H9 (cell line): ENCODE data around the gene KLF13. TPM values are rescaled to one million over a fixed set of nuclear protein-coding genes. Genes with fewer than 3 reads are reported as not detected.

Experiments
- DNase-seq: peaks from one replicate; pipeline ENCODE4 v3.0.0-alpha.2; 2017
- H2AFZ ChIP-seq: one replicate; pipeline ENCODE4 v1.6.1; 2013; ENCODE audit warnings: mild to moderate bottlenecking, low read length, control low read depth, moderate library complexity
- H2AK5ac ChIP-seq: 2 replicates; pipeline ENCODE4 v1.6.1; 2013; ENCODE audit warnings: low read length, control low read depth, mixed read lengths; ENCODE audit not compliant: insufficient read length
- H2BK120ac ChIP-seq: one replicate; pipeline ENCODE4 v1.6.1; 2013; ENCODE audit warnings: low read depth, mild to moderate bottlenecking, low read length, control low read depth, inconsistent platforms; ENCODE audit not compliant: poor library complexity, severe bottlenecking
- H2BK12ac ChIP-seq: 2 replicates; pipeline ENCODE4 v1.6.1; 2013; ENCODE audit warnings: low read length, control low read depth, mixed read lengths, low read depth; ENCODE audit not compliant: insufficient read length
- H2BK15ac ChIP-seq: 2 replicates; pipeline ENCODE4 v1.6.1; 2013; ENCODE audit warnings: low read depth, low read length, control low read depth
- H2BK20ac ChIP-seq: one replicate; pipeline ENCODE4 v1.6.1; 2013; ENCODE audit warnings: low read depth, mild to moderate bottlenecking, low read length, control low read depth, inconsistent platforms; ENCODE audit not compliant: poor library complexity, severe bottlenecking
- H2BK5ac ChIP-seq: 2 replicates; pipeline ENCODE4 v1.6.1; 2013; ENCODE audit warnings: low read length, control low read depth, mixed read lengths; ENCODE audit not compliant: insufficient read length
- H3K14ac ChIP-seq: 2 replicates; pipeline ENCODE4 v1.6.1; 2013; ENCODE audit warnings: low read length, control low read depth; ENCODE audit not compliant: insufficient read depth
- H3K18ac ChIP-seq: 2 replicates; pipeline ENCODE4 v1.6.1; 2013; ENCODE audit warnings: low read depth, mild to moderate bottlenecking, mixed read lengths, low read length, control low read depth; ENCODE audit not compliant: insufficient read length
- H3K23ac ChIP-seq: 2 replicates; pipeline ENCODE4 v1.6.1; 2013; ENCODE audit warnings: low read length, control low read depth, mixed read lengths, low read depth; ENCODE audit not compliant: insufficient read length
- H3K23me2 ChIP-seq: 2 replicates; pipeline ENCODE4 v1.6.1; 2013; ENCODE audit warnings: low read depth, mild to moderate bottlenecking, mixed read lengths, low read length, control low read depth; ENCODE audit not compliant: insufficient read length, poor library complexity, severe bottlenecking
- H3K27ac ChIP-seq: 2 replicates; pipeline ENCODE4 v1.5.1; 2013; ENCODE audit warnings: low read length, control low read depth, mixed read lengths, low read depth; ENCODE audit not compliant: insufficient read length
- H3K27me3 ChIP-seq: 2 replicates; pipeline ENCODE4 v1.6.1; 2013; ENCODE audit warnings: low read length, control low read depth, inconsistent platforms; ENCODE audit not compliant: insufficient read depth
- H3K4ac ChIP-seq: 2 replicates; pipeline ENCODE4 v1.6.1; 2013; ENCODE audit warnings: low read depth, mild to moderate bottlenecking, control low read depth, inconsistent platforms, low read length, moderate library complexity
- H3K4me1 ChIP-seq: 2 replicates; pipeline ENCODE4 v1.6.1; 2013; ENCODE audit warnings: low read length, control low read depth, inconsistent platforms; ENCODE audit not compliant: insufficient read depth
- H3K4me2 ChIP-seq: 2 replicates; pipeline ENCODE4 v1.6.1; 2013; ENCODE audit warnings: low read length, control low read depth, mixed read lengths; ENCODE audit not compliant: insufficient read length, insufficient read depth
- H3K56ac ChIP-seq: 2 replicates; pipeline ENCODE4 v1.6.1; 2013; ENCODE audit warnings: low read depth, mild to moderate bottlenecking, mixed read lengths, low read length, control low read depth; ENCODE audit not compliant: insufficient read length
- H3K79me1 ChIP-seq: 2 replicates; pipeline ENCODE4 v1.6.1; 2013; ENCODE audit warnings: low read depth, mild to moderate bottlenecking, moderate library complexity, low read length, control low read depth, inconsistent platforms; ENCODE audit not compliant: insufficient read depth, poor library complexity, severe bottlenecking
- H3K79me2 ChIP-seq: 2 replicates; pipeline ENCODE4 v1.6.1; 2013; ENCODE audit warnings: low read length, control low read depth, inconsistent platforms; ENCODE audit not compliant: insufficient read depth
- H3K9ac ChIP-seq: 2 replicates; pipeline ENCODE4 v1.6.1; 2013; ENCODE audit warnings: low read length, control low read depth, mixed read lengths; ENCODE audit not compliant: insufficient read length; ENCODE audit errors: extremely low read depth
- H3K9me3 ChIP-seq: one replicate; pipeline ENCODE4 v1.6.1; 2013; ENCODE audit warnings: low read depth, low read length, inconsistent platforms; ENCODE audit not compliant: control insufficient read depth
- H3T11ph ChIP-seq: one replicate; pipeline ENCODE4 v1.6.1; 2013; ENCODE audit warnings: mild to moderate bottlenecking, low read length, control low read depth, inconsistent platforms
- H4K20me1 ChIP-seq: one replicate; pipeline ENCODE4 v1.6.1; 2013; ENCODE audit not compliant: control insufficient read depth, insufficient read length, insufficient read depth
- H4K5ac ChIP-seq: 2 replicates; pipeline ENCODE4 v1.6.1; 2013; ENCODE audit warnings: low read depth, mild to moderate bottlenecking, mixed read lengths, low read length, control low read depth; ENCODE audit not compliant: insufficient read length
- H4K8ac ChIP-seq: replicated peaks from 2 replicates; pipeline ENCODE4 v1.6.1; 2013; ENCODE audit warnings: low read length, control low read depth, mixed read lengths, low read depth; ENCODE audit not compliant: insufficient read length
- H4K91ac ChIP-seq: 2 replicates; pipeline ENCODE4 v1.6.1; 2013; ENCODE audit warnings: low read depth, mild to moderate bottlenecking, moderate library complexity, mixed read lengths, low read length, control low read depth; ENCODE audit not compliant: insufficient read length
- H3K27ac Mint-ChIP-seq, 3 experiments: 2 replicates in 2 of 3; 3 replicates in 1 of 3; pipeline ENCODE4 v1.8.0; 2020 to 2021; ENCODE audit warnings: mixed read lengths in 3 of 3, mild to moderate bottlenecking in 1 of 3, moderate library complexity in 1 of 3
- H3K27me3 Mint-ChIP-seq: 2 replicates; pipeline ENCODE4 v1.8.0; 2021; ENCODE audit warnings: low read depth, mild to moderate bottlenecking, moderate library complexity, mixed read lengths
- H3K36me3 Mint-ChIP-seq, 3 experiments: 2 replicates in 2 of 3; 3 replicates in 1 of 3; pipeline ENCODE4 v1.8.0; 2020 to 2021; ENCODE audit warnings: low read depth in 3 of 3, mixed read lengths in 3 of 3; ENCODE audit not compliant: insufficient read depth in 1 of 3
- H3K4me1 Mint-ChIP-seq, 2 experiments: 2 replicates each; pipeline ENCODE4 v1.8.0; 2020; ENCODE audit warnings: mixed read lengths in 2 of 2
- H3K4me3 Mint-ChIP-seq, 2 experiments: 2 replicates in 1 of 2; 3 replicates in 1 of 2; pipeline ENCODE4 v1.8.0; 2020 to 2021; ENCODE audit warnings: mild to moderate bottlenecking in 2 of 2, mixed read lengths in 2 of 2, moderate library complexity in 1 of 2
- H3K9me3 Mint-ChIP-seq, 2 experiments: 2 replicates in 1 of 2; 3 replicates in 1 of 2; pipeline ENCODE4 v1.8.0; 2020; ENCODE audit warnings: mild to moderate bottlenecking in 2 of 2, mixed read lengths in 2 of 2, moderate library complexity in 1 of 2
- WGBS: extraction: QIAGEN DNeasy Blood & Tissue Kit; methylation state at CpG from one replicate; pipeline ENCODE4 v1.1.7; 2013; ENCODE audit warnings: missing lambda C conversion rate, low lambda C conversion rate, mixed read lengths; ENCODE audit not compliant: insufficient read length; ENCODE audit errors: extremely low coverage; 5-methylcytosine and 5-hydroxymethylcytosine counted together
- total RNA-seq: library from RNA; stranded (reverse); gene quantifications from 2 replicates; pipeline ENCODE4 v1.2.1, GENCODE V29; 2021
- TF ChIP-seq, protein P1 (sequence below): fragments of 200-600 bp; sonication (generic); conservative IDR thresholded peaks from 3 replicates; pipeline ENCODE4 v1.8.0; 2021; ENCODE audit warnings: antibody characterized with exemption, mild to moderate bottlenecking

Gene KLF13
- total RNA-seq, 1 experiment from 2014 or later, result 33.4 TPM

DNA sequence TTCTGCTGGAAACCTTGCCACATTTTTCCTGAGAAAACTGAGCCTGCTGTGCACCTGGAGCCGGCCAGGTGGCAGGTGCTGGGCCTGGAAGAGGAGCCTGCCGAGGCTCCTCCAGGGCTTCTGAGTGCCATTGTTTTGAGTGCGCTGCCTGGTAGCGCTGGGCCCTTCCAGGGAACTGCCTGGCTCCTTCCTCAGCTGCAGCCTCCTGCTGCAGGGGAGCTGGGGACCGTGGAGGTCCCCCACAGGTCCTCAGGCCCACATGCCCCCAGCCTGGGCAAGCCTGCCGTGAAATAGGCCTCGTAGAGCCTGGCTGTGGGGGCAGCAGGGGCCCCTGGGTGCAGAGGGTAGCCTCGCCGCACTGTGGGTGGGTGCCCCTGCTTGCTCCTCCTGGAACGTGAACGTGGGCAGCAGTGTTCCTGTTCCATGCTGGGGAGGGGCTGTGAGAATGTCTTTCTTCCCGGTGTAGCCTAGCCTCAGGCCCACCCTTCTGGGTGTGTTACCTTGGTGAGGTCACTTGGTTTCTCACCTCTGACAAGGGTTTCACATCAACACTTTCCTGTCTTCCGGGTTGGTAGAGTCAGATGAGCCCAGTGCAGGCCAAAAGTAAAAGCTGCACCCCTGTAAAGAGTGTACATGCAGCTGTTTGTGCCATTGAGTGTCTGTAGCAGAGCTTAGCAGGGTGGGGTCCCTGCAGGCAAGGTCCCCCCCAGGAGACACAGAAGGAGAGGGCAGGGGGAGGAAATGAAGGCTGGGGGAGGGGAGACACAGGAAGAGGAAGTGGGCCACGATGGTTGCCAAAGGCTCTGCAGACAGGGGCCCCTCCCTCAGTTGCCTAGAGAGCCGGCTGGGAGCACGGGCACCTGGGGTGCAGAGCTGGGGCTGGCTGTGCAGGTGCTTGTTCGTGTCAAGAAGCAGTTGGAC lies 34.5 kb downstream of the KLF13 start:
- Histone ChIP-seq H4K8ac (no peak overlapping the region), H3K27me3 (no peaks in the 10 kb centered on the region; the same call in 1 of the 2 replicates), H3K14ac (no peak overlapping the region; the same call in 1 of the 2 replicates), H3K9me3 (no peaks in the 10 kb centered on the region), H3K27ac (no peak overlapping the region), H3K4me1 (peaks cover 18% of the 10 kb centered on the region), H4K5ac (no peak overlapping the region), H2BK12ac (no peak overlapping the region), H2BK5ac (no peak overlapping the region), H3K9ac (no peak overlapping the region), H3K18ac (no peak overlapping the region), H3K23ac (no peak overlapping the region), H3K79me2 (peaks cover 4% of the 10 kb centered on the region; the same call in 1 of the 2 replicates), H3K79me1 (no peaks in the 10 kb centered on the region), H3K4me2 (no peak overlapping the region), H4K91ac (no peak overlapping the region), H3T11ph (no peak overlapping the region), H2BK120ac (no peak overlapping the region), H3K4ac (no peak overlapping the region), H2AFZ (no peak overlapping the region), H2BK20ac (no peak overlapping the region), H3K56ac (no peak overlapping the region), H3K23me2 (peaks cover 1% of the 10 kb centered on the region), H2AK5ac (no peak overlapping the region), H2BK15ac (no peak overlapping the region), H4K20me1 (no peaks in the 10 kb centered on the region)
- Mint-ChIP-seq H3K4me1 (peaks cover 66 to 83% of the 10 kb centered on the region in 2 experiments), H3K9me3 (no peaks in the 10 kb centered on the region), H3K27me3 (no peaks in the 10 kb centered on the region; the same call in 1 of the 2 replicates), H3K4me3 (0 out of 5 replicates have a peak overlapping the region, but pooled peaks of 1 of the 2 experiments have one; percentile 19), H3K36me3 (peaks cover 0 to 7% (median 0%) of the 10 kb centered on the region in 3 experiments; a peak in 2 of 7 replicates), H3K27ac (peak overlapping the region in 1 of 3 experiments; percentile 22; a peak in 2 of 7 replicates)
- DNase-seq, result no peak
- no CpG with 5 or more reads among the region's 17 CpGs for WGBS
- TF ChIP-seq, protein P1, sequence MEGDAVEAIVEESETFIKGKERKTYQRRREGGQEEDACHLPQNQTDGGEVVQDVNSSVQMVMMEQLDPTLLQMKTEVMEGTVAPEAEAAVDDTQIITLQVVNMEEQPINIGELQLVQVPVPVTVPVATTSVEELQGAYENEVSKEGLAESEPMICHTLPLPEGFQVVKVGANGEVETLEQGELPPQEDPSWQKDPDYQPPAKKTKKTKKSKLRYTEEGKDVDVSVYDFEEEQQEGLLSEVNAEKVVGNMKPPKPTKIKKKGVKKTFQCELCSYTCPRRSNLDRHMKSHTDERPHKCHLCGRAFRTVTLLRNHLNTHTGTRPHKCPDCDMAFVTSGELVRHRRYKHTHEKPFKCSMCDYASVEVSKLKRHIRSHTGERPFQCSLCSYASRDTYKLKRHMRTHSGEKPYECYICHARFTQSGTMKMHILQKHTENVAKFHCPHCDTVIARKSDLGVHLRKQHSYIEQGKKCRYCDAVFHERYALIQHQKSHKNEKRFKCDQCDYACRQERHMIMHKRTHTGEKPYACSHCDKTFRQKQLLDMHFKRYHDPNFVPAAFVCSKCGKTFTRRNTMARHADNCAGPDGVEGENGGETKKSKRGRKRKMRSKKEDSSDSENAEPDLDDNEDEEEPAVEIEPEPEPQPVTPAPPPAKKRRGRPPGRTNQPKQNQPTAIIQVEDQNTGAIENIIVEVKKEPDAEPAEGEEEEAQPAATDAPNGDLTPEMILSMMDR, result no peak
